MM.1S (cell line): ENCODE results near the gene DCAF15.

Experiments
- DNase-seq: peaks from one replicate; pipeline ENCODE4 v3.0.0-alpha.2; 2015
- H2AFZ ChIP-seq: fragments of 300-600 bp; sonication (generic); 2 replicates; pipeline ENCODE4 v1.6.0; 2016; ENCODE audit warnings: antibody characterized with exemption, low read length
- H3F3A ChIP-seq: fragments of 300-600 bp; sonication (generic); 2 replicates; pipeline ENCODE4 v1.6.1; 2016; ENCODE audit warnings: mild to moderate bottlenecking, antibody characterized with exemption, low read length, moderate library complexity, mixed read lengths; ENCODE audit not compliant: insufficient read depth
- H3K27ac ChIP-seq: fragments of 300-600 bp; sonication (generic); 2 replicates; pipeline ENCODE4 v1.5.1; 2016; ENCODE audit warnings: mild to moderate bottlenecking, low read length
- H3K27me3 ChIP-seq: fragments of 300-600 bp; sonication (generic); replicated peaks from 2 replicates; pipeline ENCODE4 v1.6.0; 2016; ENCODE audit warnings: low read length; ENCODE audit not compliant: insufficient read depth
- H3K36me3 ChIP-seq: fragments of 300-600 bp; sonication (generic); replicated peaks from 2 replicates; pipeline ENCODE4 v1.6.1; 2016; ENCODE audit warnings: mild to moderate bottlenecking, low read length, mixed read lengths; ENCODE audit not compliant: insufficient read depth
- H3K4me1 ChIP-seq: fragments of 300-600 bp; sonication (generic); 2 replicates; pipeline ENCODE4 v1.6.1; 2016; ENCODE audit warnings: low read length, mixed read lengths
- H3K4me2 ChIP-seq: fragments of 300-600 bp; sonication (generic); 2 replicates; pipeline ENCODE4 v1.6.0; 2016; ENCODE audit warnings: low read depth, low read length
- H3K4me3 ChIP-seq: fragments of 300-600 bp; sonication (generic); 2 replicates; pipeline ENCODE4 v1.5.1; 2016; ENCODE audit warnings: low read length, mixed read lengths
- H3K79me2 ChIP-seq: fragments of 300-600 bp; sonication (generic); 2 replicates; pipeline ENCODE4 v1.6.1; 2016; ENCODE audit warnings: mixed run types, low read length, mixed read lengths
- H3K9ac ChIP-seq: fragments of 300-600 bp; sonication (generic); 2 replicates; pipeline ENCODE4 v1.6.1; 2016; ENCODE audit warnings: low read length, mixed read lengths
- H3K9me2 ChIP-seq: fragments of 300-600 bp; sonication (generic); replicated peaks from 2 replicates; pipeline ENCODE4 v1.6.1; 2016; ENCODE audit warnings: mild to moderate bottlenecking, low read length, mixed read lengths; ENCODE audit not compliant: insufficient read depth
- H3K9me3 ChIP-seq: fragments of 300-600 bp; sonication (generic); replicated peaks from 2 replicates; pipeline ENCODE4 v1.6.1; 2016; ENCODE audit warnings: mild to moderate bottlenecking, low read length, mixed read lengths; ENCODE audit not compliant: insufficient read depth
- H4K20me1 ChIP-seq: fragments of 300-600 bp; sonication (generic); 2 replicates; pipeline ENCODE4 v1.6.1; 2016; ENCODE audit warnings: mild to moderate bottlenecking, low read length, moderate library complexity, mixed read lengths; ENCODE audit not compliant: insufficient read depth
- EZH2 ChIP-seq: fragments of 300-600 bp; sonication (generic); optimal IDR thresholded peaks from 2 replicates; pipeline ENCODE3; 2017; ENCODE audit warnings: low read depth, mild to moderate bottlenecking, antibody characterized with exemption, low read length, mixed read lengths
- EZH2phosphoT487 ChIP-seq: fragments of 300-600 bp; sonication (generic); IDR thresholded peaks from 2 replicates; pipeline ENCODE4 v1.6.1; 2018; ENCODE audit warnings: antibody characterized with exemption, low read length
- TF ChIP-seq, protein P1 (sequence below): fragments of 300-600 bp; sonication (generic); IDR thresholded peaks from 2 replicates; pipeline ENCODE4 v1.5.1; 2016; ENCODE audit warnings: antibody characterized with exemption, low read length, mixed read lengths

DCAF15 gene, protein sequence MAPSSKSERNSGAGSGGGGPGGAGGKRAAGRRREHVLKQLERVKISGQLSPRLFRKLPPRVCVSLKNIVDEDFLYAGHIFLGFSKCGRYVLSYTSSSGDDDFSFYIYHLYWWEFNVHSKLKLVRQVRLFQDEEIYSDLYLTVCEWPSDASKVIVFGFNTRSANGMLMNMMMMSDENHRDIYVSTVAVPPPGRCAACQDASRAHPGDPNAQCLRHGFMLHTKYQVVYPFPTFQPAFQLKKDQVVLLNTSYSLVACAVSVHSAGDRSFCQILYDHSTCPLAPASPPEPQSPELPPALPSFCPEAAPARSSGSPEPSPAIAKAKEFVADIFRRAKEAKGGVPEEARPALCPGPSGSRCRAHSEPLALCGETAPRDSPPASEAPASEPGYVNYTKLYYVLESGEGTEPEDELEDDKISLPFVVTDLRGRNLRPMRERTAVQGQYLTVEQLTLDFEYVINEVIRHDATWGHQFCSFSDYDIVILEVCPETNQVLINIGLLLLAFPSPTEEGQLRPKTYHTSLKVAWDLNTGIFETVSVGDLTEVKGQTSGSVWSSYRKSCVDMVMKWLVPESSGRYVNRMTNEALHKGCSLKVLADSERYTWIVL

DNA sequence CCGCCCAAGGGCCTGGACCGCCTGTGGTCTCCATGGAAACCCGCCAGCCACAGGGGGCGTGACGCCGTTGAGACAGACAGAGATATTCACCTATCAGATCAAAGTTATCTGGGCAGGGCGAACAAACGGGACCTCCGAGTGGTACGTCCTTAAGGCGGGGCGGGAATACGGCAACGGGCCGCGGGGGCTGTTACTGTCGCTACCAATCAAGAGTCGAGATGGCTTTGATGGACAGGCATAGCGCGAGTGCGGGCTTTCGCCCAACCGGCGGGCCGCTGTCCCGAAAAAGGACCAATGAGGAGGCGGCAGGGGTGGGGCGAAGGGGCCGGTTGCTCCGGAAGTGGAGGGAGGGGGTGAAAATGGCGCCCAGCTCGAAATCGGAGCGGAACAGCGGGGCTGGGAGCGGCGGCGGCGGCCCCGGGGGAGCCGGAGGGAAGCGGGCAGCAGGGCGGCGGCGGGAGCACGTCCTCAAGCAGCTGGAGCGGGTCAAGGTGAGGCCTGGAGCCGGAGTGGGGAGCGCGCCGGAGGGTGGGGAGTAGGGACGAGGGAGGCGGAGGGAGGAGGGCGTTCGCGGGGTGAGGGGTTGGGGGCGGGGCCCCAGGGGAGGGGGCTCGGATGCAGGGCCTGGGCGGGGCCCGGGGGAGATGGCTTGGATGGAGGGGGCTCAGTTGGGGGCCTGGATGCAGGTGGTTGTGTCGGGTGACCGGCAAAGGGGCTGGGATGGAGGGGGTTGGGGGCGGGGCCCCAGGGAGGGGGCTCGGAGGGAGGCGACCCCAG lies at the start of gene DCAF15:
DCAF15 (plus strand) TSS at position 356 of the 777 bp plus-strand sequence; CDS start at position 360, 4 bp downstream.
- TF ChIP-seq EZH2 (no peak), EZH2phosphoT487 (no peak)
- TF ChIP-seq, protein P1, sequence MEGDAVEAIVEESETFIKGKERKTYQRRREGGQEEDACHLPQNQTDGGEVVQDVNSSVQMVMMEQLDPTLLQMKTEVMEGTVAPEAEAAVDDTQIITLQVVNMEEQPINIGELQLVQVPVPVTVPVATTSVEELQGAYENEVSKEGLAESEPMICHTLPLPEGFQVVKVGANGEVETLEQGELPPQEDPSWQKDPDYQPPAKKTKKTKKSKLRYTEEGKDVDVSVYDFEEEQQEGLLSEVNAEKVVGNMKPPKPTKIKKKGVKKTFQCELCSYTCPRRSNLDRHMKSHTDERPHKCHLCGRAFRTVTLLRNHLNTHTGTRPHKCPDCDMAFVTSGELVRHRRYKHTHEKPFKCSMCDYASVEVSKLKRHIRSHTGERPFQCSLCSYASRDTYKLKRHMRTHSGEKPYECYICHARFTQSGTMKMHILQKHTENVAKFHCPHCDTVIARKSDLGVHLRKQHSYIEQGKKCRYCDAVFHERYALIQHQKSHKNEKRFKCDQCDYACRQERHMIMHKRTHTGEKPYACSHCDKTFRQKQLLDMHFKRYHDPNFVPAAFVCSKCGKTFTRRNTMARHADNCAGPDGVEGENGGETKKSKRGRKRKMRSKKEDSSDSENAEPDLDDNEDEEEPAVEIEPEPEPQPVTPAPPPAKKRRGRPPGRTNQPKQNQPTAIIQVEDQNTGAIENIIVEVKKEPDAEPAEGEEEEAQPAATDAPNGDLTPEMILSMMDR: no peak
- Histone ChIP-seq H3F3A (no peaks in the 10 kb centered on the region), H4K20me1 (no peaks in the 10 kb centered on the region), H3K9ac (peak within 1 kb of the TSS; percentile 80), H3K4me1 (peaks cover 10% of the 10 kb centered on the region), H3K9me3 (no peaks in the 10 kb centered on the region), H3K79me2 (peaks cover 21% of the 10 kb centered on the region), H3K9me2 (no peaks in the 10 kb centered on the region), H3K36me3 (no peaks in the 10 kb centered on the region), H3K4me3 (peak within 1 kb of the TSS; percentile 80), H3K27ac (peak within 1 kb of the TSS; percentile 28; the same call in 1 of the 2 replicates), H3K27me3 (no peaks in the 10 kb centered on the region), H3K4me2 (peak within 1 kb of the TSS; percentile 93), H2AFZ (peak within 1 kb of the TSS; percentile 65)
- peak; percentile 100 for DNase-seq

DNA sequence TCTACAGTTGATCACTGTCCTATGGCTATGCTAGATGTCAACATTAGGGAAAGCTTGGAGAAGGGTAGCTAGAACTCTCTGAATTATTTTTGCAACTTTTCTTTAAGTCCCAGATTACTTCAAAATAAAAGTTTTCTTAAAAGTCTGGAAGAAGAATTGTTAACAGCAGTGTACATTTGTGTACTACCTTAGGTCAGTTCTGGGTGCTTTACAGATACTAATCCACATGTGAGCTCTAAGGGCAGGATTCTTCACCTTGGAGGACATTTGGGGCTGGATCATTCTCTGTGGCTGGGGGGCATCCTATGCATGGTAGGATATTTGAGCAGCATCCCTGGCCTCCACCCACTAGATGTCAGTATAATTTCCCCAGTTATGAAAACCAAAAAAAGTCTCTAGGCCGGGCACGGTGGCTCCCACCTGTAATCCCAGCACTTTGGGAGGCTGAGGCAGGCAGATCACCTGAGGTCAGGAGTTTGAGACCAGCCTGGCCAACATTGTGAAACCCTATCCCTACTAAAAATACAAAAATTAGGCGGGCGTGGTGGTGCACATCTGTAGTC lies 49.2 kb upstream of the DCAF15 start:
- Histone ChIP-seq H4K20me1 (no peaks in the 10 kb centered on the region), H2AFZ (no peak overlapping the region), H3F3A (0 out of 2 replicates have a peak, but pooled peaks cover 3% of the 10 kb centered on the region), H3K9me3 (no peaks in the 10 kb centered on the region), H3K27me3 (no peaks in the 10 kb centered on the region), H3K9me2 (no peaks in the 10 kb centered on the region), H3K27ac (no peak overlapping the region), H3K9ac (no peak overlapping the region), H3K4me2 (no peak overlapping the region), H3K4me3 (no peak overlapping the region), H3K4me1 (peaks cover 4% of the 10 kb centered on the region; the same call in 1 of the 2 replicates), H3K79me2 (peaks cover 8% of the 10 kb centered on the region; the same call in 1 of the 2 replicates), H3K36me3 (no peaks in the 10 kb centered on the region)
- peak; percentile 26 for DNase-seq
- TF ChIP-seq, protein P1: peak; percentile 49
- TF ChIP-seq EZH2phosphoT487: no peak

DNA sequence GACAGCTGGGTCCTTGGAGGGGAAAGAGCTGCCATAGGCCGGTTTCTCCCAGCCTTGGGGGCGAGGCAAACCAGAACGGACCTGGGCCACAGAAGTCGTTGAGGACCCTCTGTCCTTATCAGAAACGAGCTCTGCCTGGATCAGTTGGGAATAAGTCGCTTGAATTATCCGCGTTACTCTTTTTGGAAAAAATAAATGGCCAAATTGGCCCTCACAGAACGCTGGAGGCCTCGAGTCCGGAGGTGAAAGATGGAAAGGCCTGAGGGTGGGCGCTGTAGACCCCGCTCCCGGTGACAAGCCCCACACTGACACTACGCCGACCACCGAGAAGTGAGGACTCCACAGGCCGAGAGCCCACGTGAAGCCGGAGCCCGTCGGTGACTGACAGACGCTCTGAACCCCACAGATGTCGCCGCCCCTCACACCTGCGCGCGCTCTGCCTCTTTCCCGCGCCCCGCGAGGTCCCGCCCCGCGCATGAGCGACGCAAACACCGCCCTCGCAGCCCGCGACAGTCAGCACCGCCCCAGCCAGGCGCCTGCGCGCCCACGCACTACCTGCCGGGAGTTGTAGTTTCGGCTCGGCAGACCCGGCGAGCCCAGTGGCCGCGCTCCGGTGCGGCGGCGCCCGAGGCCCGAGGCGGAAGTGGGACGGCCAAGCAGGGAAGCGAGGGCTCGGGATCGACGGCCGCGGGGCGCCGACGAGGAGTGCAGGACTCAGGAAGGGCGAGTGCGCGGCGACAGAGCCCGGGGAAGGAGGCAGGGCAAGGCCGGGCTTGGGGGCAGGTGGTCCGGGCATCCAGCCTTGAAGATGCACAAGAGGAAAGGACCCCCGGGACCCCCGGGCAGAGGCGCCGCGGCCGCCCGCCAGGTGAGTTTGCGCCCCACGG lies 46.4 kb upstream of the DCAF15 start, which contains the start of the genes BRME1 and CC2D1A:
BRME1 (minus strand) TSS at position 484 of the 887 bp plus-strand sequence. CDS start 1,225 bp downstream, outside the sequence.
CC2D1A (plus strand) TSS at position 568 of the 887 bp plus-strand sequence; CDS start at position 809, 241 bp downstream.
- DNase-seq: peak; percentile 95
- H3K4me3 ChIP-seq: peak within 1 kb of the TSS; percentile 86
- peaks cover 4% of the 10 kb centered on the region; the same call in 1 of the 2 replicates for H3K4me1 ChIP-seq
- H3K9me2 ChIP-seq: no peaks in the 10 kb centered on the region
- peaks cover 8% of the 10 kb centered on the region; the same call in 1 of the 2 replicates for H3K79me2 ChIP-seq
- H3K9ac ChIP-seq: peak within 1 kb of the TSS; percentile 78
- no peaks in the 10 kb centered on the region for H3K9me3 ChIP-seq
- H2AFZ ChIP-seq: peak within 1 kb of the TSS; percentile 60
- TF ChIP-seq EZH2 (no peak), EZH2phosphoT487 (no peak)
- TF ChIP-seq, protein P1: no peak
- no peaks in the 10 kb centered on the region for H4K20me1 ChIP-seq
- 0 out of 2 replicates have a peak, but pooled peaks cover 3% of the 10 kb centered on the region for H3F3A ChIP-seq
- no peaks in the 10 kb centered on the region for H3K36me3 ChIP-seq
- peak within 1 kb of the TSS; percentile 92 for H3K4me2 ChIP-seq
- no peaks in the 10 kb centered on the region for H3K27me3 ChIP-seq
- H3K27ac ChIP-seq: peak within 1 kb of the TSS; percentile 30; the same call in 1 of the 2 replicates
